ENCODE data around the gene KRTAP10-1.

DNA sequence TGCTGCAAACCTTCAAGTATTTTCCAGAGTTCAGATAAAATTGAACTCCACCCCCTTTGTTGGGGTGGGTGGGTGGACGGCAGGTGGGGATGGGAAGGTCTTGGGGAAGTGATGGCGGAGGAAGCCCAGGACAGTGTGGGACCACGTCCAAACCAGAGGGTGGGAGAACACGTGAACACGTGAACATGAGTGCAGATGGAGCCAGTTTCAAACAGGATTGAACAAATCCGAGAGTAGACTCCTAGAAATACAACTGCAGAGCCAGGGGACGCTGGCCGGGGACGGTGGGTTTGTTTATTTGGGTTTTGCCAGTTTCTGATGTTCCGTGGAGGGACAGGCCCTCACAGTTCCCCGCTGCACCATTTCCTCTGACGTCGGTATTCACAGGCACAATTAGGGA is 8.4 kb upstream of the KRTAP10-1 start:
- TF ChIP-seq EP300 (IDR thresholded peaks at IDR 0.05) (no peak), POLR2AphosphoS5 (IDR thresholded peaks at IDR 0.05) (no peak)
